B cell (primary cell): ENCODE results near the gene LBH. TPM values are rescaled to one million over a fixed set of nuclear protein-coding genes. Genes with fewer than 3 reads are reported as not detected.
A peak's percentile ranks its signal among the peaks of the same experiment; 100 is the strongest.

Experiments used
- ATAC-seq: fragments of 200-7000 bp; cut with Tn5 transposase; one replicate; pipeline ENCODE4 v1.10.0; 2021; ENCODE audit warnings: low read depth, mild to moderate bottlenecking, moderate number of reproducible peaks, moderate library complexity
- CTCF ChIA-PET: fragments of 350-600 bp; sonication (Branson Sonifier 250); formaldehyde crosslinking; loops from one replicate; lab custom pipeline; 2021; ENCODE audit warnings: antibody characterized with exemption, inconsistent platforms; lab: Charles Lee
- POLR2A ChIA-PET: fragments of 350-600 bp; sonication (Branson Sonifier 250); formaldehyde crosslinking; loops from one replicate; lab custom pipeline; 2021; ENCODE audit warnings: antibody characterized with exemption; lab: Charles Lee
- DNase-seq: peaks from one replicate; pipeline ENCODE4 v3.0.0; 2013
- H2AFZ ChIP-seq: 2 replicates; pipeline ENCODE4 v1.6.1; 2012; ENCODE audit warnings: mild to moderate bottlenecking, low read depth, low read length; ENCODE audit not compliant: insufficient read depth, poor library complexity, severe bottlenecking
- H3K27ac ChIP-seq, 2 donors: 1 replicate in 1 of 2; 2 replicates in 1 of 2; pipeline ENCODE4 v1.5.1; 2012 to 2013; ENCODE audit warnings: low read length in 2 of 2, mild to moderate bottlenecking in 2 of 2, moderate library complexity in 1 of 2
- H3K27me3 ChIP-seq, 4 experiments: fragments of 200-600 bp in 1 of 4; sonication (generic) in 1 of 4; replicated peaks in 1 of 4; 1 replicate in 2 of 4; 2 replicates in 2 of 4; pipeline versions ENCODE4 v1.6.1 to v1.7.0; 2013 to 2016; ENCODE audit warnings: low read length in 3 of 4, mild to moderate bottlenecking in 2 of 4, mixed read lengths in 1 of 4, moderate library complexity in 1 of 4; ENCODE audit not compliant: insufficient read depth in 4 of 4, control insufficient read depth in 3 of 4; ENCODE audit errors: control extremely low read depth in 1 of 4
- H3K36me3 ChIP-seq, 2 experiments: replicated peaks in 1 of 2; 1 replicate in 1 of 2; 2 replicates in 1 of 2; pipeline versions ENCODE4 v1.6.1 to v1.7.1; 2013; ENCODE audit warnings: low read length in 1 of 2; ENCODE audit not compliant: insufficient read depth in 2 of 2, control insufficient read depth in 1 of 2; ENCODE audit errors: control extremely low read depth in 1 of 2, extremely low read depth in 1 of 2
- H3K4me1 ChIP-seq, 2 donors: fragments of 200-600 bp in 1 of 2; sonication (generic) in 1 of 2; 1 replicate in 1 of 2; 2 replicates in 1 of 2; pipeline versions ENCODE4 v1.5.1 to v1.6.1; 2013 to 2017; ENCODE audit warnings: low read length in 2 of 2; ENCODE audit not compliant: control insufficient read depth in 2 of 2, insufficient read depth in 2 of 2
- H3K4me2 ChIP-seq: replicated peaks from 2 replicates; pipeline ENCODE3; 2012; ENCODE audit warnings: mild to moderate bottlenecking, low read depth, low read length; ENCODE audit not compliant: poor library complexity, severe bottlenecking
- H3K4me3 ChIP-seq, 5 experiments: fragments of 200-600 bp in 1 of 5; sonication (generic) in 1 of 5; 1 replicate in 3 of 5; 2 replicates in 2 of 5; pipeline versions ENCODE4 v1.5.1 to v1.7.0; 2011 to 2016; ENCODE audit warnings: low read length in 4 of 5, mild to moderate bottlenecking in 4 of 5, low read depth in 2 of 5, control low read depth in 1 of 5, moderate library complexity in 1 of 5; ENCODE audit not compliant: insufficient read depth in 1 of 5; ENCODE audit errors: control extremely low read depth in 1 of 5, extremely low read depth in 1 of 5
- H3K79me2 ChIP-seq: fragments of 200-600 bp; sonication (generic); one replicate; pipeline ENCODE4 v1.6.0; 2016; ENCODE audit warnings: low read length; ENCODE audit not compliant: control insufficient read depth, insufficient read depth
- H3K9ac ChIP-seq: fragments of 200-600 bp; sonication (generic); 2 replicates; pipeline ENCODE4 v1.6.1; 2017; ENCODE audit warnings: mild to moderate bottlenecking, low read length, moderate library complexity
- H3K9me3 ChIP-seq, 3 donors: one replicate each; pipeline versions ENCODE4 v1.6.1 to v1.7.1; 2013; ENCODE audit warnings: low read length in 2 of 3; ENCODE audit not compliant: control insufficient read depth in 2 of 3, insufficient read depth in 1 of 3; ENCODE audit errors: control extremely low read depth in 1 of 3
- H4K20me1 ChIP-seq: 2 replicates; pipeline ENCODE4 v1.6.0; 2012; ENCODE audit warnings: mild to moderate bottlenecking, low read length; ENCODE audit not compliant: insufficient read depth, control insufficient read depth, poor library complexity, severe bottlenecking
- H3K27ac Mint-ChIP-seq: one replicate; pipeline ENCODE4 v1.8.0; 2021; ENCODE audit warnings: mixed read lengths
- H3K27me3 Mint-ChIP-seq: one replicate; pipeline ENCODE4 v1.8.0; 2021; ENCODE audit warnings: mixed read lengths
- H3K4me1 Mint-ChIP-seq: one replicate; pipeline ENCODE4 v1.8.0; 2021; ENCODE audit warnings: mixed read lengths
- H3K4me3 Mint-ChIP-seq: one replicate; pipeline ENCODE4 v1.8.0; 2021; ENCODE audit warnings: mixed read lengths
- H3K9me3 Mint-ChIP-seq: one replicate; pipeline ENCODE4 v1.8.0; 2022; ENCODE audit warnings: mixed read lengths; ENCODE audit not compliant: insufficient read depth
- EZH2 ChIP-seq: IDR thresholded peaks from 2 replicates; pipeline ENCODE4 v1.6.1; 2012; ENCODE audit warnings: borderline replicate concordance, low read depth, mild to moderate bottlenecking, moderate library complexity, low read length; ENCODE audit not compliant: insufficient read depth, poor library complexity, severe bottlenecking
- WGBS: methylation state at CpG from one replicate; pipeline ENCODE4 v1.1.5; 2013; ENCODE audit warnings: missing lambda C conversion rate; ENCODE audit not compliant: insufficient coverage; 5-methylcytosine and 5-hydroxymethylcytosine counted together
- intact Hi-C: fragments of 100-400 bp; cut with micrococcal nuclease; formaldehyde crosslinking; loops from one replicate; pipeline ENCODE4 v1.10.0; 2022
- polyA plus RNA-seq: library from polyadenylated mRNA; depleted of rRNA; stranded (reverse); fragments of >200 nt; gene quantifications from 2 replicates; pipeline ENCODE4 v1.2.3, GENCODE V29; 2012
- total RNA-seq, 2 donors: library from RNA; stranded (reverse); fragments of 120-200 nt in 1 of 2; gene quantifications; 1 replicate in 1 of 2; 2 replicates in 1 of 2; pipeline versions ENCODE4 v1.2.3 to v1.2.4, GENCODE V29; 2013 to 2022
- TF ChIP-seq, protein P1 (sequence below): fragments of 200-600 bp; IDR thresholded peaks from one replicate; pipeline ENCODE4 v1.8.0; 2022; ENCODE audit warnings: antibody characterized with exemption, mild to moderate bottlenecking

LBH gene
- total and polyA plus RNA-seq, 2 donors (not counting 1 experiment from before 2014, with no cell fraction given), result 158 to 201 TPM

DNA sequence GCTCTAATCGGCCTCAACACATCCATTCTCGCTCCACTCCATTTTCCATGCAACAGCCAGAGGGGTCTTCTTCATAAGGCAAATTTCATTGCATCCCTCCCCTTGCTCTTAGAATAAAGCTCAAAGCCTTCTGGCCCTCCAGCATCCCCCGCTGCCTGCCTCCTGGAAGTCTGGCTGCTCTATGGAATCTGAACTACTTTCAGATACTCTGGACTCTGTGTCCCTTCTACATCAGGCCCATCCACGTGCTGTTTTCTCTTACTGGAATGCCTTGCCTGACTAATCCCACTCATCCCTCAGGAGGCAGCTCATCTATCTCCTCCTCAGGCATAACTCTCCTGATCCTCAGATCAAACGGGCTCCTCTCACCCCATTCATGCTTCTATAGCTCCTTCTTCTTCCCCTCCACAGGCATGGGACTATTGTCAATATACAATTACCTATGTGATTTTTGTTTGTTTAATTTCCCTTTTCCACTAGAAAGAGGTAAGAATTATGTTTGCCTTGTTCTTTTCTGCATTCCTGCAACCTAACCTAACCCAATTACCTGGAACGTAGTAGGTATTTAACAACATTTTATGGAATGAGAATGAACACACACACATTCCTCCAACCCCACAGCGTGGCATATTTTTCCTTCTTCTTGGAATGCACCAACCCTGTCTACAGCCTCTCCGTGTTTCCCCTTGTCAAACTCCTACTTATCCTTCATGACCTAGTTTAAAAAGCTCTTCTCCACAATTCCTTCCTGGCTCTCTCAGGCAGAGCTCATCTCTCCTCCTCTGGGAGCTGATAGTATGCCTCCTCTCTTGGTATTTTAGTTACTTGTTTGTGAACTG is 49.5 kb downstream of the LBH start:
- H3K4me3 Mint-ChIP-seq, result peak overlapping the region; percentile 66
- H3K27me3 Mint-ChIP-seq, result no peaks in the 10 kb centered on the region
- 98% methylated on average over 6 of the region's 8 CpGs for WGBS
- H3K4me1 Mint-ChIP-seq, result peaks cover 93% of the 10 kb centered on the region
- peak overlapping the region; percentile 66 for H3K4me2 ChIP-seq
- peak overlapping the region; percentile 75 to 88 for H3K27ac ChIP-seq
- no peaks in the 10 kb centered on the region for H4K20me1 ChIP-seq
- intact Hi-C loops, result loop anchor here (5.0 kb wide), 1 partner anchor 936 kb away; the partner anchor contains the start of gene CAPN14
- no peak for TF ChIP-seq EZH2
- TF ChIP-seq, protein P1, sequence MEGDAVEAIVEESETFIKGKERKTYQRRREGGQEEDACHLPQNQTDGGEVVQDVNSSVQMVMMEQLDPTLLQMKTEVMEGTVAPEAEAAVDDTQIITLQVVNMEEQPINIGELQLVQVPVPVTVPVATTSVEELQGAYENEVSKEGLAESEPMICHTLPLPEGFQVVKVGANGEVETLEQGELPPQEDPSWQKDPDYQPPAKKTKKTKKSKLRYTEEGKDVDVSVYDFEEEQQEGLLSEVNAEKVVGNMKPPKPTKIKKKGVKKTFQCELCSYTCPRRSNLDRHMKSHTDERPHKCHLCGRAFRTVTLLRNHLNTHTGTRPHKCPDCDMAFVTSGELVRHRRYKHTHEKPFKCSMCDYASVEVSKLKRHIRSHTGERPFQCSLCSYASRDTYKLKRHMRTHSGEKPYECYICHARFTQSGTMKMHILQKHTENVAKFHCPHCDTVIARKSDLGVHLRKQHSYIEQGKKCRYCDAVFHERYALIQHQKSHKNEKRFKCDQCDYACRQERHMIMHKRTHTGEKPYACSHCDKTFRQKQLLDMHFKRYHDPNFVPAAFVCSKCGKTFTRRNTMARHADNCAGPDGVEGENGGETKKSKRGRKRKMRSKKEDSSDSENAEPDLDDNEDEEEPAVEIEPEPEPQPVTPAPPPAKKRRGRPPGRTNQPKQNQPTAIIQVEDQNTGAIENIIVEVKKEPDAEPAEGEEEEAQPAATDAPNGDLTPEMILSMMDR, result no peak
- ChIA-PET CTCF (interaction anchor here (0.7 to 4.1 kb wide), 15 partner anchors 10 to 427 kb away, joined by 3 to 17 read pairs (median 6); partner anchors contain the start of genes LBH and LCLAT1), POLR2A (interaction anchor here (0.7 to 5.4 kb wide), 11 partner anchors 9 to 118 kb away, joined by 3 to 59 read pairs (median 5); partner anchors contain the start of gene LBH)
- peak overlapping the region in 1 of 5 experiments; percentile 40 for H3K4me3 ChIP-seq
- no peaks in the 10 kb centered on the region for H3K9me3 ChIP-seq
- ATAC-seq (no peak), DNase-seq (no peak)
- no peak overlapping the region for H2AFZ ChIP-seq
- peak overlapping the region; percentile 92 for H3K27ac Mint-ChIP-seq
- no peak overlapping the region for H3K9ac ChIP-seq
- no peaks in the 10 kb centered on the region for H3K27me3 ChIP-seq
- H3K9me3 Mint-ChIP-seq, result no peaks in the 10 kb centered on the region
- no peaks in the 10 kb centered on the region for H3K36me3 ChIP-seq
- peaks cover 20% of the 10 kb centered on the region for H3K79me2 ChIP-seq
- H3K4me1 ChIP-seq, result peaks cover 90 to 94% of the 10 kb centered on the region in 2 donors
